ENCODE results near the gene RDH8. TPM values are rescaled to one million over a fixed set of nuclear protein-coding genes. Genes with fewer than 3 reads are reported as not detected.

RDH8 gene
- total RNA-seq, 1 donor, result not detected

GRCh38 chr19:9970481-9970880, 42.8 kb upstream of the RDH8 start:
- no peak for TF ChIP-seq CTCF (IDR thresholded peaks at IDR 0.05; ENCODE audit: insufficient read depth, low read depth, low read length)

GRCh38 chr19:9971166-9971897, 42.0 kb upstream of the RDH8 start:
- TF ChIP-seq CTCF (IDR thresholded peaks at IDR 0.05; ENCODE audit: insufficient read depth, low read depth, low read length), result no peak

More at GRCh38 chr19:9970481-9970880, 42.8 kb upstream of the RDH8 start:
- H3K4me3 ChIP-seq (ENCODE audit: low read depth, low read length), result no peak overlapping the region
- no peak for DNase-seq (ENCODE audit: low read depth)

GRCh38 chr19:9972103-9972502, 41.2 kb upstream of the RDH8 start:
- no peak overlapping the region for H3K4me3 ChIP-seq (ENCODE audit: low read depth, low read length)
- DNase-seq (ENCODE audit: low read depth), result no peak
- TF ChIP-seq CTCF (IDR thresholded peaks at IDR 0.05; ENCODE audit: insufficient read depth, low read depth, low read length), result no peak

More at GRCh38 chr19:9971166-9971897, 42.0 kb upstream of the RDH8 start:
- no peak for DNase-seq (ENCODE audit: low read depth)
- no peak overlapping the region for H3K4me3 ChIP-seq (ENCODE audit: low read depth, low read length)

DNA sequence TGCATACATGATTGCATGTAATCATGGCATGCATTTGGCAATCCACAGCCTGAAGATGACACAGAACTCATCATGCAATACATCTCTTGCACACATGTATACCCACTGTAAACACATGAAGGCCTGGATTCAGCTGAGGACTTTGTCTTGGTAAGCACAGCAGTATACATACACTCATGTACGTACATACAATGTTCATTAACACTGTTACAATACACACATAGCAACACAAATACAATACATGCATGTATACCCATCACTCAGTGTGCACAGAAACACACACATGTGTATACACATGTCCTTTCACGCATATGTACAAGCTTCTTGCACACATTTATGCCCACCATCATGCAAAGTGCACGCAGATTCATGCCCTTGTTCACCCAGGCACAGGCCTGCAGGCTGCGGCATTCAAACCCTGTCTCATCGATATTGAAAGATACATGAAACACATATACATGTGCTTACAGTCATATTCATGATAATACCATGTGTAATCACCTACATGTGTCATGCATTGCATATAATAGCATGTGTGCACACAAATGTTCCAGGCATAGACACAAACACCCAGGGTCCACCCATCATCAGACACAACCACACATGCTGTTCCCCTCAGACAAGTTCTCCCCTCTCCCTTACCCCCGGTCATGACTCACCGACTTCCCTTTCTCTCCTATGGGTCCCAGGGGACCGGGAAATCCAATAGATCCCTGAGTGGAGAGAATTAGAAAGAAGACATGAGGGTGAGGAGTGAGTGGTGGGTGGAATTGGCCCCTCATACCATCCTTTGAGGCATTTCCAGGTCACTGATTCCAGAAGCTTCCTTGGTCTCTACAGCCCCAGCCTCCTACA, 31.6 kb upstream of the RDH8 start:
- DNase-seq (ENCODE audit: low read depth), result no peak

GRCh38 chr19:9986787-9987281, 26.4 kb upstream of the RDH8 start:
- no peak overlapping the region for H3K4me3 ChIP-seq (ENCODE audit: low read depth, low read length)
- DNase-seq (ENCODE audit: low read depth), result peak; percentile 10
- TF ChIP-seq CTCF (IDR thresholded peaks at IDR 0.05; ENCODE audit: insufficient read depth, low read depth, low read length), result no peak

More for the DNA sequence above, 31.6 kb upstream of the RDH8 start:
- H3K4me3 ChIP-seq (ENCODE audit: low read depth, low read length), result no peak overlapping the region
- TF ChIP-seq CTCF (IDR thresholded peaks at IDR 0.05; ENCODE audit: insufficient read depth, low read depth, low read length), result no peak

DNA sequence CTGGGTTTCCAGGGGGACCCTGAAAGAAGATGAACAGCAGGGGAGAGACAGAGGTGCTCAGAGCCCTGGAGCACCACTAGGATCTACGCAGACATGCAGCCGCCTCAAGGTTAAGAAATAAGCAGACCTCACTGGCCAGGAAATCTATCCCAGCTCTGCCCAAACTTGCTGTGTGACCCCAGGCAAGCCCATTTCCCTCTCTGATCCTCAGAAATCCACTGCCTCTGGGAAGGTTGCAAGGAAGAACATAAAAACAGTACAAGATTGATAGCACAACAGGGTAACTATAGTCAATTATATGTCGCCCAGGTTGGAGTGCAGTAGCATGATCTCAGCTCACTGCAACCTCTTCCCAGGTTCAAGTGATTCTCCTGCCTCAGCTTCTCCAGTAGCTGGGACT, 23.8 kb upstream of the RDH8 start:
- no peak for DNase-seq (ENCODE audit: low read depth)
- no peak for TF ChIP-seq CTCF (IDR thresholded peaks at IDR 0.05; ENCODE audit: insufficient read depth, low read depth, low read length)
- no peak overlapping the region for H3K4me3 ChIP-seq (ENCODE audit: low read depth, low read length)

All from fibroblast of villous mesenchyme (primary cell).